AG04450 (cell line): Measurements from ENCODE around the gene PPP1R12C. TPM values are rescaled to one million over a fixed set of nuclear protein-coding genes. Genes with fewer than 3 reads are reported as not detected.

ENCODE experiments used
- CTCF ChIA-PET: fragments of 300-600, 350-600 bp; formaldehyde crosslinking; extraction: SDS; loops from one replicate; lab custom pipeline; 2022; ENCODE audit warnings: antibody characterized with exemption, inconsistent platforms; lab: Charles Lee
- POLR2A ChIA-PET: fragments of 350-600 bp; formaldehyde crosslinking; extraction: SDS; loops from one replicate; lab custom pipeline; 2021; ENCODE audit warnings: antibody characterized with exemption, inconsistent platforms; lab: Yijun Ruan, JAX
- DNase-seq: peaks from one replicate; pipeline ENCODE4 v3.0.0-alpha.2; 2011; ENCODE audit warnings: low read depth, low spot score
- H3K27ac ChIP-seq: one replicate; pipeline ENCODE4 v1.5.1; 2012; ENCODE audit warnings: low read depth, low read length, control low read depth
- H3K27me3 ChIP-seq: one replicate; pipeline ENCODE4 v1.6.0; 2012; ENCODE audit warnings: low read length; ENCODE audit not compliant: control insufficient read depth, insufficient read depth
- H3K4me3 ChIP-seq: 2 replicates; pipeline ENCODE4 v1.5.1; 2011; ENCODE audit warnings: mild to moderate bottlenecking, low read depth, low read length, control low read depth
- H3K9me3 ChIP-seq: 2 replicates; pipeline ENCODE4 v1.5.1; 2012; ENCODE audit warnings: low read length; ENCODE audit not compliant: control insufficient read depth, insufficient read depth
- polyA plus RNA-seq: library from polyadenylated mRNA; depleted of rRNA; stranded (reverse); fragments of >200 nt; gene quantifications from 2 replicates; pipeline ENCODE4 v1.2.3, GENCODE V29; 2011
- TF ChIP-seq, protein P1 (sequence below): IDR thresholded peaks from 2 replicates; pipeline ENCODE4 v1.5.1; 2011; ENCODE audit warnings: low read depth, low read length, control low read depth, inconsistent platforms

Gene PPP1R12C
- polyA plus RNA-seq, 1 experiment: 24.2 TPM

DNA sequence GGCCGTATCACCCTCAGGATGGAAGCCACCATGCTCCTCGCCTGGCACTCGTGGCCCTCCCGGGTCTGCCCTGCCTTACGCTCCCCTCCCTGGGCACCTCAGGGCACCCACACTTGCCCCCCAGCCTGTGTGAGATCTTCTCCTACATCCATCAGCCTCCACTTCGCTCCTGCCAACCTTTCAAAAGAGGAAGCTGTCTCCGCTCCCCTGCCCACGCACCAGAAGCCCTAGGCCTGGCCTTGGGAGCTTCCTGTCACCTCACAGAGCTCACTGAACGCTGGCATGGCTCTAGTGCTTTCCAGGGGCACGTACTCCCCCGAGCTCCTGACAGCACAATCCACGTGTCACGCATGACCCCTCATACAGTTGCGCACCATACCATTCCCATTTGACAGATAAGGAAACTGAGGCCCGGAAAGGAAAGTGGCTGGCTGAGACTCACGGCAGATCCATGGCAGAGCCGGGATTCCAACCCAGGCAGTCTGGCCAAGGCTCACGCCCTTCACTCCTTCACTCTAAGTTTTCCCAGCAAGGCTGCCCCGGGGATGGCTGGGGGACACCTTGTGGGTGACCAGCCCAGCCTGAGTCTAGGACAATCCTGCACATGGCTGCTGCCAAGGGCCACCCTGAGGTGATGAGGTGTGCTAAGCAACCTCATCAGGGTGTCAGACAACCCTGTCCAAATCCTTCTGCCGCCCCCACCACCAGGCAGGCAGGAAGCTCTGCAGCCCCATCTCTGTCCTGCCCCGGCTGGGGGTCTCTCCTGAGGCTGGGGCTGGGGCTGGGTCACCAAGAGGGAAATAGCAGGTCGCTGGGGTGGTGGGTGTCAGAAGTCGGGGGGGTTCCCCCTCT lies 19.3 kb downstream of the PPP1R12C start:
- DNase-seq: no peak
- Histone ChIP-seq H3K4me3 (no peak overlapping the region), H3K9me3 (peaks cover 3% of the 10 kb centered on the region), H3K27me3 (no peaks in the 10 kb centered on the region), H3K27ac (no peak overlapping the region)
- TF ChIP-seq, protein P1, sequence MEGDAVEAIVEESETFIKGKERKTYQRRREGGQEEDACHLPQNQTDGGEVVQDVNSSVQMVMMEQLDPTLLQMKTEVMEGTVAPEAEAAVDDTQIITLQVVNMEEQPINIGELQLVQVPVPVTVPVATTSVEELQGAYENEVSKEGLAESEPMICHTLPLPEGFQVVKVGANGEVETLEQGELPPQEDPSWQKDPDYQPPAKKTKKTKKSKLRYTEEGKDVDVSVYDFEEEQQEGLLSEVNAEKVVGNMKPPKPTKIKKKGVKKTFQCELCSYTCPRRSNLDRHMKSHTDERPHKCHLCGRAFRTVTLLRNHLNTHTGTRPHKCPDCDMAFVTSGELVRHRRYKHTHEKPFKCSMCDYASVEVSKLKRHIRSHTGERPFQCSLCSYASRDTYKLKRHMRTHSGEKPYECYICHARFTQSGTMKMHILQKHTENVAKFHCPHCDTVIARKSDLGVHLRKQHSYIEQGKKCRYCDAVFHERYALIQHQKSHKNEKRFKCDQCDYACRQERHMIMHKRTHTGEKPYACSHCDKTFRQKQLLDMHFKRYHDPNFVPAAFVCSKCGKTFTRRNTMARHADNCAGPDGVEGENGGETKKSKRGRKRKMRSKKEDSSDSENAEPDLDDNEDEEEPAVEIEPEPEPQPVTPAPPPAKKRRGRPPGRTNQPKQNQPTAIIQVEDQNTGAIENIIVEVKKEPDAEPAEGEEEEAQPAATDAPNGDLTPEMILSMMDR: no peak
- ChIA-PET CTCF (interaction anchor here (0.6 to 1.8 kb wide), 2 partner anchors 9 to 34 kb away, joined by 3 to 10 read pairs; no protein-coding TSS in a partner anchor), POLR2A (no interaction called here)

DNA sequence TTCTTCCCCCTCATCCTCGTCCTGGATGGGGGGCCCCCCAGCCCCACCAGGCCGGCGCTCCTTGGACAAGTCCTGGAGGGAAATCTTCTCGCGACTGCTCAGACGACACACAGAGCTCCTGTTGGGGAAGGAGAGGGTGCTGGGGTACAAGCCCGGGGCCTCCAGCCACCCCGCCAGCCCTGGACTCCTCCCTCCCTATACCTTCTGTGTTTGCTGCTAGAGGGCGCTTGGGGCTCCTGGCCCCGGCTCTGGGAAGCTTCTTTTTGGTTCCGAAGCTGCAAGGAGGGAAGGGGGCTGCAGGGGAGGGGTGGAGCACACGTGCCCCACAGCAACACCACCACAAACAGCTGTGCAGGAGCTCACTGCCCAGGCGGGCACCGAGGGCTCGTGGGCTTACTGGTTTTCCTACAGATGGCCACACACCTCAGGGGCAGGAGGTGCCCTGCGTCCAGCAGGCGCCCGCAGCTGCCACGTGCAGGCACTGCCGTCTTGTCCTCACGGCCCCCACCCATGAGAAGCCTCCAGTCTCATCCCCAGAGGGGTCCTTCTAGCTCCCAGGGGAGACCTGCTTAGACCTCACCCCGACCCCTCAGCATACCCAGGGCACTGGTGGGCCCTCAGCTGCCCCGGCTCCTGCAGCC lies 21.3 kb downstream of the PPP1R12C start:
- no peak for DNase-seq
- H3K4me3 ChIP-seq: no peak overlapping the region
- TF ChIP-seq, protein P1: no peak
- ChIA-PET CTCF (no interaction called here), POLR2A (no interaction called here)
- no peak overlapping the region for H3K27ac ChIP-seq
- H3K27me3 ChIP-seq: no peaks in the 10 kb centered on the region
- H3K9me3 ChIP-seq: no peaks in the 10 kb centered on the region; the same call in 1 of the 2 replicates

DNA sequence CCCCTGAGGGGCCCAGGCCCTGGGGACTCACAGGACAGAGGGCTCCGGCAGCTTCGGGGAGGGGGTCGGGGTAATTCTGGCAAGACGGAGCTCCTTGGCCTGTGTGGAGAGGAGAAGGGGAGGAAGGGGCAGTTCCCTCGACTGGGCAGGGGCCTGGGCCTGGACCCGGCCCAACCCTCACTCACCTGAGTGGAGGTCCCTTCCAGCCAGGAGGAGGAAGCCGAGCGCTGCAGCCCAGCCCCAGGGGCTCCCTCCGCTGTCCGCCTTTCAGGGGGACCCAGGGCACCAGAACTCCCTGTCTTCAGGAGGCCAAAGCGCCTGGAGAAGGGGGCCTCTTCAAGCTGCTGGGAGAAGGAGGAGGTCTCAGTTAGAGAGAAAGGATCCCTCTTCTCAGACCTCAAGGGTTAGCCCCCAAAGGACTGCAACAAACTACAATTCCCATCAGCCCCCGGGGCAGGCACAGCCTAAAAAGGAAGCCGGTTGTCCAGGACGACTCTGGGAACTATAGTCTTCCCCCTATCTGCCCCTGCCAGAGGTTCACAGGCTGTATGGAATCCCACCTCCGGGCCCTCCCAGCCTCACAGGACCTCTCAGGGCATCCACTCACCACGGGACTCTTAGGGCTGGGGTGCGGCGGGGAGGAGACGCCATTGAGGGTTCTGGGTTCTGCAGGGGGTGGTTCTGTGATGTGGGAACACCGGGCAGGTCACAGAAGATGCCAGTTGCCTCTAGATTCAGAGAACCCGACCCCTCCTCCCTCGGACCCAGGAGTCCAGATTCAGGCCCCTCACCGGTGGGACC lies 22.0 kb downstream of the PPP1R12C start:
- no peaks in the 10 kb centered on the region for H3K27me3 ChIP-seq
- H3K27ac ChIP-seq: no peak overlapping the region
- H3K4me3 ChIP-seq: no peak overlapping the region
- no peak for DNase-seq
- ChIA-PET CTCF (no interaction called here), POLR2A (no interaction called here)
- H3K9me3 ChIP-seq: no peaks in the 10 kb centered on the region; the same call in 1 of the 2 replicates
- TF ChIP-seq, protein P1: no peak

DNA sequence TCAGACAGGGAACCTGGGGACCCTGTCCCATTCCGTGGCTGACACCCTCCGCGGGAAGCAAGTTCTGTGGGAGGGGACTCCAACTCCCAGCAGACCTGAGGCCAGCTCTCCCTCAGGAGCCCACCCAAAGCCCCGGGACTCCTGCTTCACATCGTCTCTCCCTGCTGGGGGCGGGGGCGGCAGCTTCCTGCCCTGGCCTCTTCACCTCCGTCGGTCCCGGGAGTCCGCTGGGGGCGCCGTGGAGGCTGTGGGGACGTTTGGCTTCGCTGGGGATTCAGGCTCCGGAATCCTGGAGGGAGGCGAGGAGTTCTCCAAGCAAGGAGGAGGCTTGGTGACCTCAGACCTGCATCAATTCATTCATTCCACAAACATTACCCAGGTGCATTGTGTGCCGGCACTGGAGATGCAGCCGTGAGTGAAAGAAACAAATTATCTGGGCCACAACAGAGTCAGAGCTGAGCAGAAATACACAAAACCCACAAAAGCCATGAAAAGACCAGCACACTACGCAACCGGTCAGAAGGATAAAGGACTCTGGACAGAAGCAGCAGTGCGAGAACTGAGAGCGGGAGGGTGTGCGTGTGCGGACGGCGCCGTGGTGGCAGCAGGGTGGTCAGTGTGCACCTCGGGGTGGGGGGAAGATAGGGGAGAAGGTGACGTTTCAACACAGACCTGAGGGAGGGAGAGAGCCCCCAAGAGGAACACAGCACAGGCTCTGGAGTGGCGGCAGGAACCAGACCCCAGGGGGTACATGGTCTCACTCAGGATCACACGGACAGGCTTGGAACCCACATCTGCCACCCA lies 22.8 kb downstream of the PPP1R12C start:
- H3K27me3 ChIP-seq: no peaks in the 10 kb centered on the region
- H3K27ac ChIP-seq: no peak overlapping the region
- ChIA-PET POLR2A (no interaction called here), CTCF (no interaction called here)
- no peaks in the 10 kb centered on the region; the same call in 1 of the 2 replicates for H3K9me3 ChIP-seq
- H3K4me3 ChIP-seq: no peak overlapping the region
- DNase-seq: no peak
- TF ChIP-seq, protein P1: no peak
